HepG2 (cell line): ENCODE data around the gene OTOP3. TPM values are rescaled to one million over a fixed set of nuclear protein-coding genes. Genes with fewer than 3 reads are reported as not detected.

Experiments used
- BORCS8-MEF2B ChIP-seq: sonication (generic); formaldehyde crosslinking; IDR thresholded peaks from 2 replicates; pipeline ENCODE4 v1.8.0; 2022; ENCODE audit warnings: mild to moderate bottlenecking, missing genetic modification reagents
- HNRNPLL ChIP-seq: fragments of 200-400 bp; formaldehyde crosslinking; IDR thresholded peaks from 2 replicates; pipeline ENCODE4 v1.6.1; 2017; ENCODE audit warnings: mild to moderate bottlenecking, low read depth, low read length; ENCODE audit not compliant: poor library complexity, severe bottlenecking
- MYC ChIP-seq: sonication (generic); formaldehyde crosslinking; IDR thresholded peaks from 2 replicates; pipeline ENCODE4 v1.9.0; 2021; ENCODE audit warnings: missing genetic modification reagents, borderline replicate concordance
- NFE2L1 ChIP-seq: sonication (generic); formaldehyde crosslinking; IDR thresholded peaks from 2 replicates; pipeline ENCODE4 v1.4.0; 2020; ENCODE audit warnings: missing genetic modification reagents, mild to moderate bottlenecking, borderline replicate concordance
- NONO ChIP-seq, 2 experiments: fragments of 450-650 bp in 1 of 2; sonication (generic) in 1 of 2; formaldehyde crosslinking in 1 of 2; IDR thresholded peaks in 1 of 2; conservative IDR thresholded peaks in 1 of 2; 2 replicates each; pipeline versions ENCODE4 v1.6.1 to v1.8.0; 2017 to 2022; ENCODE audit warnings: mild to moderate bottlenecking in 1 of 2, missing genetic modification reagents in 1 of 2, moderate library complexity in 1 of 2
- NR1H2 ChIP-seq: sonication (generic); formaldehyde crosslinking; IDR thresholded peaks from 2 replicates; pipeline ENCODE4 v1.8.1; 2022; ENCODE audit warnings: low read depth, missing genetic modification reagents, borderline replicate concordance
- RARG ChIP-seq: sonication (generic); formaldehyde crosslinking; IDR thresholded peaks from 2 replicates; pipeline ENCODE4 v1.4.0; 2020; ENCODE audit warnings: low read depth, mild to moderate bottlenecking, missing genetic modification reagents
- SALL1 ChIP-seq: sonication (generic); formaldehyde crosslinking; IDR thresholded peaks from 2 replicates; pipeline ENCODE4 v1.8.0; 2022; ENCODE audit warnings: mild to moderate bottlenecking, missing genetic modification reagents
- TMF1 ChIP-seq: sonication (generic); formaldehyde crosslinking; IDR thresholded peaks from 2 replicates; pipeline ENCODE4 v1.8.1; 2022; ENCODE audit warnings: low read depth, missing genetic modification reagents
- ZFAT ChIP-seq: sonication (generic); formaldehyde crosslinking; conservative IDR thresholded peaks from 2 replicates; pipeline ENCODE4 v1.8.1; 2023; ENCODE audit warnings: missing genetic modification reagents, inconsistent platforms
- ZFP37 ChIP-seq: sonication (generic); formaldehyde crosslinking; IDR thresholded peaks from 2 replicates; pipeline ENCODE4 v1.4.0; 2020; ENCODE audit warnings: missing genetic modification reagents, borderline replicate concordance
- ZKSCAN1 ChIP-seq: fragments of 150-350 bp; IDR thresholded peaks from 2 replicates; pipeline ENCODE4 v1.6.1; 2014; ENCODE audit warnings: low read length
- ZNF430 ChIP-seq: sonication (generic); formaldehyde crosslinking; IDR thresholded peaks from 2 replicates; pipeline ENCODE4 v1.9.0; 2021; ENCODE audit warnings: mild to moderate bottlenecking, missing genetic modification reagents
- polyA plus RNA-seq, 8 experiments: library from polyadenylated mRNA; depleted of rRNA in 3 of 8; stranded (reverse) in 7 of 8; unstranded in 1 of 8; fragments of >200 nt; fragmentation: Illumina TruSeq in 4 of 8; extraction: Trizol in 4 of 8; gene quantifications; 2 replicates each; pipeline versions ENCODE4 v1.2.1 to v1.2.3, GENCODE V29; 2011 to 2016; ENCODE audit warnings: low read depth in 4 of 8, missing spikeins in 1 of 8, mixed read lengths in 1 of 8; ENCODE audit not compliant: insufficient read depth in 1 of 8
- total RNA-seq, 5 experiments: library from RNA; depleted of rRNA; stranded (reverse); fragments of >200 nt; fragmentation: Illumina TruSeq; extraction: Trizol; gene quantifications; 2 replicates each; pipeline ENCODE4 v1.2.3, GENCODE V29; 2016; ENCODE audit warnings: low read depth in 1 of 5
- TF ChIP-seq, protein P1 (sequence below): sonication (generic); formaldehyde crosslinking; conservative IDR thresholded peaks from 2 replicates; pipeline ENCODE4 v1.8.0; 2022; ENCODE audit warnings: low read depth, missing genetic modification reagents
- TF ChIP-seq, protein P2 (sequence below): IDR thresholded peaks from 2 replicates; pipeline ENCODE4 v1.6.1; 2016; ENCODE audit warnings: low read depth, borderline replicate concordance
- TF ChIP-seq, protein P3 (sequence below): sonication (generic); formaldehyde crosslinking; IDR thresholded peaks from 2 replicates; pipeline ENCODE4 v1.5.0; 2020; ENCODE audit warnings: missing genetic modification reagents
- TF ChIP-seq, protein P4 (sequence below): sonication (generic); formaldehyde crosslinking; IDR thresholded peaks from 2 replicates; pipeline ENCODE4 v1.4.0; 2020; ENCODE audit warnings: missing genetic modification reagents
- TF ChIP-seq, protein P5 (sequence below): sonication (generic); formaldehyde crosslinking; IDR thresholded peaks from 2 replicates; pipeline ENCODE4 v1.5.0; 2020; ENCODE audit warnings: missing genetic modification reagents
- TF ChIP-seq, protein P6 (sequence below): sonication (generic); formaldehyde crosslinking; IDR thresholded peaks from 2 replicates; pipeline ENCODE4 v1.4.0; 2020; ENCODE audit warnings: missing genetic modification reagents, borderline replicate concordance

OTOP3 gene
- total and polyA plus RNA-seq, 2 of the 13 experiments (the other 11 are each of a cell fraction or from before 2014, with no cell fraction given): not detected

DNA sequence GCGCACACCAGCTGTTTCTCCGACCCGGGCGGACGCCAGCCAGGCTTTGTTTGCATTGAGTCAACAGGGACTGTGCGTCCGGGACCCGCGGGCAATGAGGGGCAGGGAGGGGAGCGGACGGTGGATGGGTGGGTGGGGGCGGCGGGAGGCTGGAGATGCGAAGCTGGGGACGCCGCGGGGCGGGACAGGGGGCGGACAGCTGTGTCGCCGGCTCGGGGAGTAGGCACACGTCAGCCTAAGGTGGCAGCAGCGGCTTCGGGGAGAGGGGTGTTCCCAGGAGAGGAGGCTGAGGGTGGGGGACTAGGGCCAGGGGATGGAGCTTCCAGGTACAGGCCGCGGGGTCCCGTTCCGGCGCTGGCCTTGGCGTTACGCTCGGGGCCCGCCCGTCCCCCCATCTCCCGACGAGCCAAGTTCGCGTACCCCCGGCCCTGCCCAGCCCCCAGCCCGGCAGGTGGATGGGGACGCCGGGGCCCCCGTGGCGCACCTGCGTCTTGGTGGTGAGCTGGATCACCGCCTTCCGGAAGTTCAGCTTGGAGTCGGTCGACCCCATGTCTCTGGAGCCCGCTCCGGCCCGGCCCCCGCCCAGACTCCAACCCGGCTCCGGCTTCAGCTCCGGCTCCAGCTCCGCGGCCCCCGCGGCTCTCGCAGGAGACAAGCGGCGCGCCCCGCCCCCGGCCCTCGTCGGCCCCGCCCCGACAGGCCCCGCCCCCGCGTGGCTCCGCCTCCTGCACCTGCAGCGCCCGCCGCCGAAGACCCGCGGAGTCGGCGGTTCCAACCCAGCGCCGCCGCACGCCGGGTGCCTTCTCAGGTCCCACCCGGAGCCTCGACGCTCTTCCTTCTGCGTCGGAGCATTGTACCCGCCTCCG lies 36.6 kb downstream of the OTOP3 start, which contains the start of gene HID1 (continued):
- TF ChIP-seq ZFAT (CRISPR knock-in tag): no peak
- TF ChIP-seq RARG: no peak
- TF ChIP-seq ZNF430 (CRISPR knock-in tag): no peak
- peak; percentile 38 for TF ChIP-seq HNRNPLL
- no peak; the same call in none of the 2 replicates for TF ChIP-seq SALL1 (CRISPR knock-in tag)
- TF ChIP-seq ZKSCAN1: no peak
- no peak for TF ChIP-seq TMF1
- TF ChIP-seq MYC (CRISPR knock-in tag): peak; percentile 55; the same call in 1 of the 2 replicates
- TF ChIP-seq BORCS8-MEF2B: 0 out of 2 replicates have a peak, but pooled peaks have one; percentile 13
- no peak for TF ChIP-seq NFE2L1 (CRISPR knock-in tag)
- no peak for TF ChIP-seq ZFP37
- TF ChIP-seq, protein P1, sequence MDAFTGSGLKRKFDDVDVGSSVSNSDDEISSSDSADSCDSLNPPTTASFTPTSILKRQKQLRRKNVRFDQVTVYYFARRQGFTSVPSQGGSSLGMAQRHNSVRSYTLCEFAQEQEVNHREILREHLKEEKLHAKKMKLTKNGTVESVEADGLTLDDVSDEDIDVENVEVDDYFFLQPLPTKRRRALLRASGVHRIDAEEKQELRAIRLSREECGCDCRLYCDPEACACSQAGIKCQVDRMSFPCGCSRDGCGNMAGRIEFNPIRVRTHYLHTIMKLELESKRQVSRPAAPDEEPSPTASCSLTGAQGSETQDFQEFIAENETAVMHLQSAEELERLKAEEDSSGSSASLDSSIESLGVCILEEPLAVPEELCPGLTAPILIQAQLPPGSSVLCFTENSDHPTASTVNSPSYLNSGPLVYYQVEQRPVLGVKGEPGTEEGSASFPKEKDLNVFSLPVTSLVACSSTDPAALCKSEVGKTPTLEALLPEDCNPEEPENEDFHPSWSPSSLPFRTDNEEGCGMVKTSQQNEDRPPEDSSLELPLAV: no peak
- TF ChIP-seq, protein P2, sequence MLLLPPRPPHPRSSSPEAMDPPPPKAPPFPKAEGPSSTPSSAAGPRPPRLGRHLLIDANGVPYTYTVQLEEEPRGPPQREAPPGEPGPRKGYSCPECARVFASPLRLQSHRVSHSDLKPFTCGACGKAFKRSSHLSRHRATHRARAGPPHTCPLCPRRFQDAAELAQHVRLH (CRISPR knock-in tag): 0 out of 2 replicates have a peak, but pooled peaks have one; percentile 16
- TF ChIP-seq NR1H2: 0 out of 2 replicates have a peak, but pooled peaks have one; percentile 32
- no peak for TF ChIP-seq NONO (IDR thresholded peaks at IDR 0.05)
- no peak; the same call in 1 of the 2 replicates for TF ChIP-seq NONO (CRISPR knock-in tag; conservative IDR thresholded peaks at IDR 0.05)
- TF ChIP-seq, protein P3, sequence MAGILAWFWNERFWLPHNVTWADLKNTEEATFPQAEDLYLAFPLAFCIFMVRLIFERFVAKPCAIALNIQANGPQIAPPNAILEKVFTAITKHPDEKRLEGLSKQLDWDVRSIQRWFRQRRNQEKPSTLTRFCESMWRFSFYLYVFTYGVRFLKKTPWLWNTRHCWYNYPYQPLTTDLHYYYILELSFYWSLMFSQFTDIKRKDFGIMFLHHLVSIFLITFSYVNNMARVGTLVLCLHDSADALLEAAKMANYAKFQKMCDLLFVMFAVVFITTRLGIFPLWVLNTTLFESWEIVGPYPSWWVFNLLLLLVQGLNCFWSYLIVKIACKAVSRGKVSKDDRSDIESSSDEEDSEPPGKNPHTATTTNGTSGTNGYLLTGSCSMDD (CRISPR knock-in tag): no peak
- TF ChIP-seq, protein P4, sequence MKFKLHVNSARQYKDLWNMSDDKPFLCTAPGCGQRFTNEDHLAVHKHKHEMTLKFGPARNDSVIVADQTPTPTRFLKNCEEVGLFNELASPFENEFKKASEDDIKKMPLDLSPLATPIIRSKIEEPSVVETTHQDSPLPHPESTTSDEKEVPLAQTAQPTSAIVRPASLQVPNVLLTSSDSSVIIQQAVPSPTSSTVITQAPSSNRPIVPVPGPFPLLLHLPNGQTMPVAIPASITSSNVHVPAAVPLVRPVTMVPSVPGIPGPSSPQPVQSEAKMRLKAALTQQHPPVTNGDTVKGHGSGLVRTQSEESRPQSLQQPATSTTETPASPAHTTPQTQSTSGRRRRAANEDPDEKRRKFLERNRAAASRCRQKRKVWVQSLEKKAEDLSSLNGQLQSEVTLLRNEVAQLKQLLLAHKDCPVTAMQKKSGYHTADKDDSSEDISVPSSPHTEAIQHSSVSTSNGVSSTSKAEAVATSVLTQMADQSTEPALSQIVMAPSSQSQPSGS (CRISPR knock-in tag): peak; percentile 23; the same call in 1 of the 2 replicates
- TF ChIP-seq, protein P5, sequence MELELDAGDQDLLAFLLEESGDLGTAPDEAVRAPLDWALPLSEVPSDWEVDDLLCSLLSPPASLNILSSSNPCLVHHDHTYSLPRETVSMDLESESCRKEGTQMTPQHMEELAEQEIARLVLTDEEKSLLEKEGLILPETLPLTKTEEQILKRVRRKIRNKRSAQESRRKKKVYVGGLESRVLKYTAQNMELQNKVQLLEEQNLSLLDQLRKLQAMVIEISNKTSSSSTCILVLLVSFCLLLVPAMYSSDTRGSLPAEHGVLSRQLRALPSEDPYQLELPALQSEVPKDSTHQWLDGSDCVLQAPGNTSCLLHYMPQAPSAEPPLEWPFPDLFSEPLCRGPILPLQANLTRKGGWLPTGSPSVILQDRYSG (CRISPR knock-in tag): peak; percentile 28; the same call in 1 of the 2 replicates
- TF ChIP-seq, protein P6, sequence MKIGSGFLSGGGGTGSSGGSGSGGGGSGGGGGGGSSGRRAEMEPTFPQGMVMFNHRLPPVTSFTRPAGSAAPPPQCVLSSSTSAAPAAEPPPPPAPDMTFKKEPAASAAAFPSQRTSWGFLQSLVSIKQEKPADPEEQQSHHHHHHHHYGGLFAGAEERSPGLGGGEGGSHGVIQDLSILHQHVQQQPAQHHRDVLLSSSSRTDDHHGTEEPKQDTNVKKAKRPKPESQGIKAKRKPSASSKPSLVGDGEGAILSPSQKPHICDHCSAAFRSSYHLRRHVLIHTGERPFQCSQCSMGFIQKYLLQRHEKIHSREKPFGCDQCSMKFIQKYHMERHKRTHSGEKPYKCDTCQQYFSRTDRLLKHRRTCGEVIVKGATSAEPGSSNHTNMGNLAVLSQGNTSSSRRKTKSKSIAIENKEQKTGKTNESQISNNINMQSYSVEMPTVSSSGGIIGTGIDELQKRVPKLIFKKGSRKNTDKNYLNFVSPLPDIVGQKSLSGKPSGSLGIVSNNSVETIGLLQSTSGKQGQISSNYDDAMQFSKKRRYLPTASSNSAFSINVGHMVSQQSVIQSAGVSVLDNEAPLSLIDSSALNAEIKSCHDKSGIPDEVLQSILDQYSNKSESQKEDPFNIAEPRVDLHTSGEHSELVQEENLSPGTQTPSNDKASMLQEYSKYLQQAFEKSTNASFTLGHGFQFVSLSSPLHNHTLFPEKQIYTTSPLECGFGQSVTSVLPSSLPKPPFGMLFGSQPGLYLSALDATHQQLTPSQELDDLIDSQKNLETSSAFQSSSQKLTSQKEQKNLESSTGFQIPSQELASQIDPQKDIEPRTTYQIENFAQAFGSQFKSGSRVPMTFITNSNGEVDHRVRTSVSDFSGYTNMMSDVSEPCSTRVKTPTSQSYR (CRISPR knock-in tag): no peak
